Endothelial cell of umbilical vein (primary cell): ENCODE data around the gene RYR2.

Source experiments
- EZH2 ChIP-seq: IDR thresholded peaks from 2 replicates; pipeline ENCODE4 v1.6.1; 2012; ENCODE audit warnings: borderline replicate concordance, low read depth, mild to moderate bottlenecking, moderate library complexity, low read length, inconsistent platforms; ENCODE audit not compliant: severe bottlenecking
- POLR2A ChIP-seq: IDR thresholded peaks from 2 replicates; pipeline ENCODE4 v1.6.1; 2012; ENCODE audit warnings: low read depth, mild to moderate bottlenecking, control low read depth, low read length

DNA sequence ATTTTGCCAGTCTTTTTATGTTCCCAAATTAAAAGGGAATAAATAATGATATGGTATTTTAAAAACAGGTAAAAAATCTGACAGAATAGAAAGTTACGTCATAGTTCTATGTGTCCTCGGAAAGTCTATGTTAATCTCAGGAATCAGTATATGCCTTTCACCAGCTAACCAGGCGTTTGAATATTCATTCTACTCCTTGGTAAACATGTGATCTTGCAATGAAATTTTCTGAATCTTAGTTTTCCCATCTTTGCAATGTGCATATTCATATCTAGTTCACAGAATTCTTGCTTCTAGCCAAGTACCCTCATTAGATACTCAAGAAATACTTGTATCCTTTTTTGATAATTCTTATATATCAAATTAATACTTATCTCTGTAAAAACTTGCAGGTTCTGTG is 669.3 kb downstream of the RYR2 start:
- TF ChIP-seq EZH2 = no peak
- no peak for TF ChIP-seq POLR2A
